Nephron (organoid): ENCODE results near the gene OARD1.

ENCODE experiments used
- H3K27ac Mint-ChIP-seq, 3 experiments: 2 replicates each; pipeline ENCODE4 v1.8.0; 2020; ENCODE audit warnings: mixed read lengths in 3 of 3, mild to moderate bottlenecking in 2 of 3, moderate library complexity in 1 of 3
- H3K27me3 Mint-ChIP-seq: 2 replicates; pipeline ENCODE4 v1.8.0; 2021; ENCODE audit warnings: low read depth, mild to moderate bottlenecking, moderate library complexity, mixed read lengths
- H3K36me3 Mint-ChIP-seq: 2 replicates; pipeline ENCODE4 v1.8.0; 2020; ENCODE audit warnings: low read depth, mixed read lengths
- H3K4me1 Mint-ChIP-seq: 2 replicates; pipeline ENCODE4 v1.8.0; 2020; ENCODE audit warnings: mixed read lengths
- H3K4me3 Mint-ChIP-seq, 3 experiments: 2 replicates each; pipeline ENCODE4 v1.8.0; 2020; ENCODE audit warnings: mild to moderate bottlenecking in 3 of 3, mixed read lengths in 3 of 3, moderate library complexity in 2 of 3
- H3K9me3 Mint-ChIP-seq: 2 replicates; pipeline ENCODE4 v1.8.0; 2020; ENCODE audit warnings: mixed read lengths
- CTCF ChIP-seq, 3 experiments: fragments of 200-600 bp; sonication (generic); IDR thresholded peaks; one replicate each; pipeline ENCODE4 v1.5.0; 2021; ENCODE audit warnings: antibody characterized with exemption in 3 of 3; ENCODE audit not compliant: unreplicated experiment in 3 of 3

Gene OARD1

GRCh38 chr6:41014780-41015179 is 57.4 kb downstream of the OARD1 start:
- peaks cover 4% of the 10 kb centered on the region for H3K27me3 Mint-ChIP-seq

More at GRCh38 chr6:41014780-41015179, 57.4 kb downstream of the OARD1 start:
- Mint-ChIP-seq H3K9me3 (peaks cover 5% of the 10 kb centered on the region), H3K4me1 (peaks cover 14% of the 10 kb centered on the region), H3K4me3 (no peak overlapping the region), H3K36me3 (peaks cover 8% of the 10 kb centered on the region), H3K27ac (no peak overlapping the region)
- TF ChIP-seq CTCF (IDR thresholded peaks at IDR 0.05; ENCODE audit: unreplicated experiment in 3 of 3): no peak
